Testis (tissue), 2 donors: ENCODE measurements around the gene PCNX3.

Experiments
- CTCF ChIP-seq, 3 experiments: fragments of 450-650 bp in 2 of 3; fragments of 200-600 bp in 1 of 3; sonication (generic) in 1 of 3; IDR thresholded peaks; one replicate each; pipeline ENCODE4 v1.5.1; 2016 to 2019; ENCODE audit warnings: antibody characterized with exemption in 3 of 3, mild to moderate bottlenecking in 2 of 3, moderate library complexity in 1 of 3
- POLR2A ChIP-seq: fragments of 450-650 bp; IDR thresholded peaks from one replicate; pipeline ENCODE4 v1.6.1; 2017; ENCODE audit warnings: antibody characterized with exemption, mild to moderate bottlenecking, moderate library complexity

GRCh38 chr11:65580756-65581155, 34.8 kb upstream of the PCNX3 start:
- no peak for TF ChIP-seq CTCF (IDR thresholded peaks at IDR 0.05)
- TF ChIP-seq POLR2A, result no peak
